Kidney epithelial cell (primary cell): Measurements from ENCODE around the gene BST2. TPM values are rescaled to one million over a fixed set of nuclear protein-coding genes. Genes with fewer than 3 reads are reported as not detected.

Source experiments
- DNase-seq: peaks from one replicate; pipeline ENCODE4 v3.0.0-alpha.2; 2010; ENCODE audit warnings: low read depth
- H3K27me3 ChIP-seq: 2 replicates; pipeline ENCODE4 v1.6.0; 2011; ENCODE audit warnings: low read length; ENCODE audit not compliant: control insufficient read depth, insufficient read depth
- H3K36me3 ChIP-seq: 2 replicates; pipeline ENCODE4 v1.5.1; 2011; ENCODE audit warnings: low read length; ENCODE audit not compliant: control insufficient read depth, insufficient read depth
- H3K4me3 ChIP-seq: 2 replicates; pipeline ENCODE4 v1.5.1; 2011; ENCODE audit warnings: low read depth, mild to moderate bottlenecking, control low read depth, low read length
- total RNA-seq: library from RNA; depleted of rRNA; stranded (reverse); fragments of >200 nt; gene quantifications from 2 replicates; pipeline ENCODE4 v1.2.3, GENCODE V29; 2015
- TF ChIP-seq, protein P1 (sequence below): IDR thresholded peaks from 2 replicates; pipeline ENCODE4 v1.5.1; 2011; ENCODE audit warnings: mild to moderate bottlenecking, moderate library complexity, low read length, control low read depth, inconsistent platforms; ENCODE audit not compliant: insufficient read depth, poor library complexity, severe bottlenecking

BST2 gene
- total RNA-seq, 1 donor from 2014 or later = 41.4 TPM

DNA sequence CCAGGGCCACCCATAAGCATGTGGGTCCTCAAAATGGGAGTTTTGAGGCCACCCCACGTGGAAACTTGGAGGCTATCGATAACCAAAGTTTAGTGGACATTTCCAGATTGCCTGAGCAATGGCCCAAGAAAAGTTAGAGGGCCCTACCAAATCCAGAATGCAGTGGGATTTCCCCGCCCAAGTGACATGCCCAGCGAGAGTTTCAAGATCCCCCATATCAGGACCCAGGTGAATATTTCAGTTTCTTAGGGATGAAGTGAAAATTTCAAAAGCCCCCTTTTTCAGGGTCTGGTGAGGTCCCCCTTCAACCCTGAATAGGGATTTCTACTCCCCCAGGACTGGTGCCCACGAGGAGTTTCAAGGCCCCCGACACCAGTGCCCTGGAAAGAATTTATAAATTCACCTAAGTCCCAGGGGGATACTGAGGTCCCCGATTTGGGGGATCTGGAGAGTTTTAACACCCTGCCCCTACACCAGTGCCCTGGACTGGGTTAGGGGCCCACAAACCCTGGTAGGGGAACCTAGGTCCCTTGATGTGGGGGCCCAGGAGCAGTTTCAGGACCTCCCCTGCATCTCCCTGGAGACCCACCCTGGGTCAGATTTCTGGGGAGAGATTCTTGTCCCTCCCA, 695 bp downstream of the BST2 start:
- TF ChIP-seq, protein P1, sequence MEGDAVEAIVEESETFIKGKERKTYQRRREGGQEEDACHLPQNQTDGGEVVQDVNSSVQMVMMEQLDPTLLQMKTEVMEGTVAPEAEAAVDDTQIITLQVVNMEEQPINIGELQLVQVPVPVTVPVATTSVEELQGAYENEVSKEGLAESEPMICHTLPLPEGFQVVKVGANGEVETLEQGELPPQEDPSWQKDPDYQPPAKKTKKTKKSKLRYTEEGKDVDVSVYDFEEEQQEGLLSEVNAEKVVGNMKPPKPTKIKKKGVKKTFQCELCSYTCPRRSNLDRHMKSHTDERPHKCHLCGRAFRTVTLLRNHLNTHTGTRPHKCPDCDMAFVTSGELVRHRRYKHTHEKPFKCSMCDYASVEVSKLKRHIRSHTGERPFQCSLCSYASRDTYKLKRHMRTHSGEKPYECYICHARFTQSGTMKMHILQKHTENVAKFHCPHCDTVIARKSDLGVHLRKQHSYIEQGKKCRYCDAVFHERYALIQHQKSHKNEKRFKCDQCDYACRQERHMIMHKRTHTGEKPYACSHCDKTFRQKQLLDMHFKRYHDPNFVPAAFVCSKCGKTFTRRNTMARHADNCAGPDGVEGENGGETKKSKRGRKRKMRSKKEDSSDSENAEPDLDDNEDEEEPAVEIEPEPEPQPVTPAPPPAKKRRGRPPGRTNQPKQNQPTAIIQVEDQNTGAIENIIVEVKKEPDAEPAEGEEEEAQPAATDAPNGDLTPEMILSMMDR = no peak
- Histone ChIP-seq H3K4me3 (no peak overlapping the region), H3K27me3 (peaks cover 5% of the 10 kb centered on the region), H3K36me3 (no peaks in the 10 kb centered on the region)
- DNase-seq = no peak

DNA sequence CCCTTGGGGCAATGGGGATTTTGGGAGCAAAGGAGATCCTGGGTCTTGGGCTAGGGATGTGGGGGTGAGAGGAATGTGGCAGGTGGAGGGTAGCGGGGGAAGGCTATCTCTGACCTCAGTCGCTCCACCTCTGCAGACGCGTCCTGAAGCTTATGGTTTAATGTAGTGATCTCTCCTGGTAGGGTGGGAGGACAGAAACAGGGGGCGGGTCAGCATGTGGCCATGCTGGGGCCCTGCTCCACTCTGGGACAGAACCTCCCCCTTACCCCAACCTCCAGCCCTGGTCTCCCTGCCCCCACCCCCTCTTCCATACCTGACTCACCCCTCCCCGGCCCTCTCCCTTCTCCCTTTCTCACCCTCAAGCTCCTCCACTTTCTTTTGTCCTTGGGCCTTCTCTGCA, 1.4 kb downstream of the BST2 start:
- Histone ChIP-seq H3K4me3 (no peak overlapping the region), H3K27me3 (peaks cover 5% of the 10 kb centered on the region), H3K36me3 (no peaks in the 10 kb centered on the region)
- TF ChIP-seq, protein P1 = no peak
- DNase-seq = no peak

DNA sequence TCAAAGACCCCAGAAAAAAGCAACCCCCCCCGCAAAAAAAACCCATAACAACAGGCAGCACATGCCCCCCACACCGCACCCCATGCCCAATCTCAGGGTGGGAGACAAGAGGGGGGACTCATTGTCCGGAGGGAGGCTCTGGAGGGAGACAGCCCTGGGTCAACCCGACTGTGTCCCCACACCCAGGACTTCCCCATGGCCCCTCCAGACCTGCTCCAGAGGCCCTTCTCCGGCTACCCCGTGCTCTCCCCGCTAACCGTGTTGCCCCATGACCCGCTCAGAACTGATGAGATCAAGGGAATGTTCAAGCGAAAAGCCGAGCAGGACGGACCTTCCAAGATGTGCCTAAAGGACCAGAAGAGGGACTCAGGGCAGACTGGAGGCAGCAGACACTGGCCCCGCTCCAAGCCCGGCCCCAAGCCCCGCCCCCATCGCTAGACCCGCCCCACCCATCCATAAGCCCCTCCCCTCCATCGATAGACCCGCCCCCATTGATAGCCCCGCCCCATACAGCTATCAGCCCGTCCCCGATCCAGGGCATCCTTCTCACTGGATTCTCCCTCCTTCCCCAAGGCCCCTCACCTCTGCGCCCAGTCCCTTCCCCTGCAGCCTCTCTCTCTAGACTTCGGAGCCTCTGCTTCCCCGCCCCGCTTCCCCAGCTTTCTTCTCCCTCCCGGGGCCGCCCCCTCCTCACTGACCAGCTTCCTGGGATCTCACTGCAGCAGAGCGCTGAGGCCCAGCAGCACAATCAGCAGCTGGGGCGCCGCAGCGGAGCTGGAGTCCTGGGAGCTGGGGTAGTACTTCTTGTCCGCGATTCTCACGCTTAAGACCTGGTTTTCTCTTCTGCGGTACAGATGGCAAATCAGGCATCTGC, 2.2 kb downstream of the BST2 start:
- Histone ChIP-seq H3K4me3 (peak overlapping the region; percentile 22), H3K27me3 (peaks cover 5% of the 10 kb centered on the region), H3K36me3 (no peaks in the 10 kb centered on the region)
- TF ChIP-seq, protein P1 = no peak
- DNase-seq = no peak

DNA sequence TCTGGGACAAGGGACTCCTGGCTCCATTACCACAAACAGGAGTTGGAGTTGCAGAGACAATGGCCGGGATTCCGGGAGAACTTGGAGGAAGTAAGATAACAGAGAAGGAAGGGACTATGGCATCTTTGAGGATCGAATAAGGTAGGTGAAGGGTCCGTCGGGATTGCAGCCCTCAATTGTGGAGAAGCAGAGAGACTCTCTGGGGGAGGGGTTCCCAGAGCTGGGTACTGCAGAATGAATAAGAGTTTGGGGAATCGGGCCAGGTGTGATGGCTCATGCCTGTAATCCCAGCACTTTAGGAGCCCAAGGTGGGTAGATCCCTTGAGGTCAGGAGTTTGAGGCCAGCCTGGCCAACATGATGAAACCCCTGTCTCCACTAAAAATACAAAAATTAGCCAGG, 3.8 kb downstream of the BST2 start:
- TF ChIP-seq, protein P1 = no peak
- peaks cover 5% of the 10 kb centered on the region for H3K27me3 ChIP-seq
- H3K4me3 ChIP-seq = no peak overlapping the region
- no peak for DNase-seq
- no peaks in the 10 kb centered on the region for H3K36me3 ChIP-seq

DNA sequence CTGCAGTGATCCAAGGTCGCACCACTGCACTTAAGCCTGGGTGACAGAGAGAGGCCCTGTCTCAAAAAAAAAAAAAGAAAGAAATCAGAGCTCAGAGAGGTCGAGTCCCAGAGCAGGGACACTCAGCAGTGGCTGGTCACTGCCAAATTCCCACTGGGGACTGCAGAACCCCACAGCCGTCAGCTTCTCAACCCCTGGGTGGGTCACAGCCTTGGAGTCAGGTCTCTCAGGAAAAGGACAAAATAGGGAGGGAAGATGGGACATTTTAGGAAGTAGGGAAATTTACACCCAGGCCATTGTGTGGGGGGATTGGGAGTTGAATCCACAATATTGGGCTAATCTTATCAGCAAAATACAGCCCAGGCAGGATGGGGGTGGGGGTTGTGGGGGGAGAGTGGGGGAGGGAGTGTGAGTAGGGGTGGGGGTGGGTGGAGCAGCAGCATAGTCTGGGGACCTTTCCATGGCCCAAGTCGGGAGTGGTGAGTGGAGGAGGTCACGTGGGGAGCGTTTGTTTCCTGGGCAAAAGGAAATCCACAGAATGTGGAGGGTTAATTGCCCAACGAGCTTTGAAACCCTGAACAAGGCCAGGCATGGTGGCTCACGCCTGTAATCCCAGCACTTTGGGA, 6.4 kb downstream of the BST2 start:
- DNase-seq = no peak
- TF ChIP-seq, protein P1 = no peak
- Histone ChIP-seq H3K36me3 (no peaks in the 10 kb centered on the region), H3K27me3 (peaks cover 7% of the 10 kb centered on the region), H3K4me3 (no peak overlapping the region)
